ENCODE results near the gene LCE3B. TPM values are rescaled to one million over a fixed set of nuclear protein-coding genes. Genes with fewer than 3 reads are reported as not detected.

The LCE3B gene
- total RNA-seq, 1 experiment from 2014 or later: not detected

GRCh38 chr1:152621993-152622392, 8.4 kb downstream of the LCE3B start:
- no peak for DNase-seq (ENCODE audit: low spot score)
- CTCF ChIA-PET: no interaction called here
- Mint-ChIP-seq H3K9me3 (peaks cover 84% of the 10 kb centered on the region), H3K4me3 (no peak overlapping the region), H3K36me3 (peaks cover 68% of the 10 kb centered on the region), H3K27ac (no peak overlapping the region), H3K27me3 (ENCODE audit: low read depth) (peaks cover 8% of the 10 kb centered on the region), H3K4me1 (no peaks in the 10 kb centered on the region)
- ATAC-seq: no peak
- TF ChIP-seq ERG (CRISPR knock-in tag; IDR thresholded peaks at IDR 0.05): no peak
- no peak for TF ChIP-seq ZNF416 (CRISPR knock-in tag; IDR thresholded peaks at IDR 0.05)
- TF ChIP-seq HMGXB4 (CRISPR knock-in tag; IDR thresholded peaks at IDR 0.05): no peak
- TF ChIP-seq CREB1 (CRISPR knock-in tag; IDR thresholded peaks at IDR 0.05): no peak
- TF ChIP-seq ZNF671 (CRISPR knock-in tag; IDR thresholded peaks at IDR 0.05): no peak
- TF ChIP-seq CREM (CRISPR knock-in tag; IDR thresholded peaks at IDR 0.05): no peak
- TF ChIP-seq HMGA2 (CRISPR knock-in tag; IDR thresholded peaks at IDR 0.05): no peak
- TF ChIP-seq TEAD4 (CRISPR knock-in tag; IDR thresholded peaks at IDR 0.05): no peak
- POLR2A ChIA-PET: no interaction called here

GRCh38 chr1:152622803-152623202, 9.2 kb downstream of the LCE3B start, which contains the start of gene LCE3A:
Gene LCE3A (minus strand): TSS chr1:152623103. CDS start chr1:152623103, 0 bp downstream.
- POLR2A ChIA-PET: no interaction called here
- no peak for TF ChIP-seq IRF2 (CRISPR knock-in tag; IDR thresholded peaks at IDR 0.05; ENCODE audit: borderline replicate concordance, low read depth)
- TF ChIP-seq RORB (CRISPR knock-in tag; IDR thresholded peaks at IDR 0.05): no peak
- TF ChIP-seq AFF4 (CRISPR knock-in tag; IDR thresholded peaks at IDR 0.05; ENCODE audit: borderline replicate concordance): no peak
- TF ChIP-seq SOX15 (CRISPR knock-in tag; IDR thresholded peaks at IDR 0.05): no peak
- TF ChIP-seq MAX (CRISPR knock-in tag; IDR thresholded peaks at IDR 0.05): no peak
- TF ChIP-seq E2F5 (CRISPR knock-in tag; IDR thresholded peaks at IDR 0.05): no peak
- TF ChIP-seq ETV6 (CRISPR knock-in tag; IDR thresholded peaks at IDR 0.05): no peak
- no peak for TF ChIP-seq HMGXB4 (CRISPR knock-in tag; IDR thresholded peaks at IDR 0.05)
- no peak for TF ChIP-seq USF1 (CRISPR knock-in tag; IDR thresholded peaks at IDR 0.05)
- no peak for TF ChIP-seq FOXK1 (CRISPR knock-in tag; IDR thresholded peaks at IDR 0.05)
- TF ChIP-seq AR (CRISPR knock-in tag; IDR thresholded peaks at IDR 0.05): no peak
- no peak for TF ChIP-seq PREB (CRISPR knock-in tag; IDR thresholded peaks at IDR 0.05; ENCODE audit: borderline replicate concordance)
- no peak for TF ChIP-seq ZNF263 (CRISPR knock-in tag; IDR thresholded peaks at IDR 0.05; ENCODE audit: low read depth)
- ATAC-seq: no peak
- CTCF ChIA-PET: no interaction called here
- no peaks in the 10 kb centered on the region for H3K4me1 Mint-ChIP-seq
- no peak for DNase-seq (ENCODE audit: low spot score)
- peaks cover 87% of the 10 kb centered on the region for H3K9me3 Mint-ChIP-seq
- H3K36me3 Mint-ChIP-seq: peaks cover 70% of the 10 kb centered on the region
- H3K27ac Mint-ChIP-seq: no peak within 1 kb of the TSS
- peaks cover 8% of the 10 kb centered on the region; the same call in 1 of the 2 replicates for H3K27me3 Mint-ChIP-seq (ENCODE audit: low read depth)
- no peak within 1 kb of the TSS for H3K4me3 Mint-ChIP-seq

Data from WTC11 (cell line).